Esophagus muscularis mucosa (tissue), 4 donors: ENCODE measurements around the gene TMEM141. TPM values are rescaled to one million over a fixed set of nuclear protein-coding genes. Genes with fewer than 3 reads are reported as not detected.

ENCODE experiments used
- DNase-seq: peaks from one replicate; pipeline ENCODE4 v3.0.0-alpha.2; 2017; ENCODE audit errors: extremely low spot score
- H3K27ac ChIP-seq, 4 donors: fragments of 200-600 bp; sonication (generic); replicated peaks in 1 of 4; 1 replicate in 3 of 4; 2 replicates in 1 of 4; pipeline ENCODE4 v1.5.1; 2016 to 2019; ENCODE audit warnings: mild to moderate bottlenecking in 1 of 4
- H3K27me3 ChIP-seq, 4 donors: fragments of 200-600 bp; sonication (generic); one replicate each; pipeline versions ENCODE4 v1.5.1 to v1.6.0; 2016 to 2019
- H3K36me3 ChIP-seq, 4 donors: fragments of 200-600 bp; sonication (generic); one replicate each; pipeline ENCODE4 v1.5.1; 2016 to 2019
- H3K4me1 ChIP-seq, 4 donors: fragments of 200-600 bp; sonication (generic); one replicate each; pipeline ENCODE4 v1.5.1; 2016 to 2019
- H3K4me3 ChIP-seq, 4 donors: fragments of 200-600 bp; sonication (generic); 1 replicate in 2 of 4; 2 replicates in 2 of 4; pipeline ENCODE4 v1.5.1; 2016 to 2019; ENCODE audit warnings: mild to moderate bottlenecking in 4 of 4, moderate library complexity in 1 of 4
- H3K9me3 ChIP-seq, 4 donors: fragments of 200-600 bp; sonication (generic); 1 replicate in 3 of 4; 2 replicates in 1 of 4; pipeline ENCODE4 v1.5.1; 2016 to 2019
- CTCF ChIP-seq, 3 experiments: fragments of 200-600 bp in 2 of 3; fragments of 450-650 bp in 1 of 3; sonication (generic) in 2 of 3; IDR thresholded peaks; one replicate each; pipeline ENCODE4 v1.5.1; 2017 to 2019; ENCODE audit warnings: antibody characterized with exemption in 3 of 3, mild to moderate bottlenecking in 2 of 3, moderate library complexity in 1 of 3
- EP300 ChIP-seq: sonication (generic); formaldehyde crosslinking; IDR thresholded peaks from one replicate; pipeline ENCODE4 v1.6.1; 2017; ENCODE audit warnings: antibody characterized with exemption
- POLR2A ChIP-seq: fragments of 450-650 bp; IDR thresholded peaks from one replicate; pipeline ENCODE4 v1.6.1; 2017; ENCODE audit warnings: antibody characterized with exemption, moderate library complexity, mild to moderate bottlenecking, low read depth
- POLR2AphosphoS5 ChIP-seq, 2 donors: sonication (generic); formaldehyde crosslinking; IDR thresholded peaks; one replicate each; pipeline ENCODE4 v1.6.1; 2017; ENCODE audit warnings: antibody characterized with exemption in 2 of 2
- WGBS: methylation state at CpG from one replicate; pipeline ENCODE4 v1.1.5; 2018; 5-methylcytosine and 5-hydroxymethylcytosine counted together
- intact Hi-C: fragments of 100-400 bp; cut with DNase I; formaldehyde crosslinking; loops from one replicate; pipeline ENCODE4 v1.15.1; 2023
- total RNA-seq, 4 donors: library from RNA; depleted of rRNA; stranded (reverse); fragments of >200 nt; gene quantifications; one replicate each; pipeline versions ENCODE4 v1.1.0 to v1.2.1, GENCODE V29; 2016

Gene TMEM141
- total RNA-seq, 4 donors from 2014 or later = 27.9 to 48.7 (median 31.5) TPM

GRCh38 chr9:136756134-136756438 is 35.1 kb upstream of the TMEM141 start:
- peaks cover 0 to 17% (median 6%) of the 10 kb centered on the region in 4 donors for H3K9me3 ChIP-seq
- H3K36me3 ChIP-seq = no peaks in the 10 kb centered on the region
- DNase-seq = no peak
- peaks cover 0 to 50% (median 0%) of the 10 kb centered on the region in 4 donors for H3K27me3 ChIP-seq
- intact Hi-C loops = no loop called here
- TF ChIP-seq EP300 = no peak
- no peak for TF ChIP-seq POLR2A
- no peak overlapping the region for H3K4me3 ChIP-seq
- no peak overlapping the region for H3K27ac ChIP-seq
- peaks cover 0 to 10% (median 6%) of the 10 kb centered on the region in 4 donors for H3K4me1 ChIP-seq
- WGBS = 75% methylated on average over 4 of the region's 4 CpGs

GRCh38 chr9:136756836-136757235 is 34.3 kb upstream of the TMEM141 start:
- WGBS = 88% methylated on average over 18 of the region's 18 CpGs
- Histone ChIP-seq H3K27me3 (peaks cover 0 to 55% (median 0%) of the 10 kb centered on the region in 4 donors), H3K4me1 (peaks cover 0 to 12% (median 8%) of the 10 kb centered on the region in 4 donors), H3K27ac (no peak overlapping the region), H3K36me3 (no peaks in the 10 kb centered on the region), H3K9me3 (peaks cover 0 to 11% (median 6%) of the 10 kb centered on the region in 4 donors), H3K4me3 (no peak overlapping the region)
- DNase-seq = no peak
- intact Hi-C loops = no loop called here
- TF ChIP-seq EP300 (no peak), POLR2A (no peak), CTCF (IDR thresholded peaks at IDR 0.05) (no peak)

- no peak overlapping the region for H3K27ac ChIP-seq
- peaks cover 0 to 11% (median 3%) of the 10 kb centered on the region in 4 donors for H3K9me3 ChIP-seq
- intact Hi-C loops = no loop called here
- H3K4me1 ChIP-seq = peaks cover 0 to 12% (median 8%) of the 10 kb centered on the region in 4 donors
- DNase-seq = no peak
- 94% methylated on average over 18 of the region's 20 CpGs for WGBS
- TF ChIP-seq POLR2AphosphoS5 (IDR thresholded peaks at IDR 0.05) (no peak), POLR2A (no peak), CTCF (IDR thresholded peaks at IDR 0.05) (no peak), EP300 (no peak)
- H3K27me3 ChIP-seq = peaks cover 0 to 59% (median 0%) of the 10 kb centered on the region in 4 donors
- no peak overlapping the region for H3K4me3 ChIP-seq
- H3K36me3 ChIP-seq = no peaks in the 10 kb centered on the region
Observed at GRCh38 chr9:136757328-136757727, 33.8 kb upstream of the TMEM141 start.

GRCh38 chr9:136757751-136758140 is 33.4 kb upstream of the TMEM141 start:
- H3K27ac ChIP-seq = no peak overlapping the region
- no peak for DNase-seq
- H3K4me1 ChIP-seq = peaks cover 0 to 12% (median 9%) of the 10 kb centered on the region in 4 donors
- H3K27me3 ChIP-seq = peaks cover 0 to 64% (median under 1%) of the 10 kb centered on the region in 4 donors
- TF ChIP-seq EP300 (no peak), POLR2A (no peak), POLR2AphosphoS5 (IDR thresholded peaks at IDR 0.05) (no peak), CTCF (IDR thresholded peaks at IDR 0.05) (no peak)
- H3K36me3 ChIP-seq = no peaks in the 10 kb centered on the region
- peaks cover 0 to 11% (median 3%) of the 10 kb centered on the region in 4 donors for H3K9me3 ChIP-seq
- H3K4me3 ChIP-seq = no peak overlapping the region
- WGBS = 93% methylated on average over 10 of the region's 20 CpGs
- intact Hi-C loops = no loop called here

GRCh38 chr9:136759001-136759400 is 32.1 kb upstream of the TMEM141 start:
- no peak for DNase-seq

More at GRCh38 chr9:136759001-136759400, 32.1 kb upstream of the TMEM141 start:
- peaks cover 0 to 22% (median 15%) of the 10 kb centered on the region in 4 donors for H3K4me1 ChIP-seq
- WGBS = 100% methylated on average over 1 of the region's 9 CpGs
- no peaks in the 10 kb centered on the region for H3K36me3 ChIP-seq
- H3K9me3 ChIP-seq = peaks cover 0 to 11% (median 3%) of the 10 kb centered on the region in 4 donors
- peaks cover 0 to 73% (median 6%) of the 10 kb centered on the region in 4 donors for H3K27me3 ChIP-seq
- TF ChIP-seq POLR2A = no peak
- intact Hi-C loops = no loop called here
- H3K4me3 ChIP-seq = no peak overlapping the region
- no peak overlapping the region for H3K27ac ChIP-seq
